Natural killer cell treated with Interleukin-12 subunit alpha and Interleukin-12 subunit beta and Interleukin-15 and Interleukin-18, amount 100 ng/mL, for 72 hours (primary cell): ENCODE data around the gene MARCHF9. TPM values are rescaled to one million over a fixed set of nuclear protein-coding genes. Genes with fewer than 3 reads are reported as not detected.

Experiments used
- ATAC-seq, 2 donors: fragments of 150-1000 bp; cut with Tn5 transposase in 1 of 2; sonication (Bioruptor Pico), chemical (Tn5 transposase) in 1 of 2; 2 replicates each; pipeline ENCODE4 v1.10.0; 2021
- DNase-seq: peaks from one replicate; pipeline ENCODE4 v3.0.0; 2022; ENCODE audit warnings: low spot score
- H3K27ac Mint-ChIP-seq, 2 donors: 1 replicate in 1 of 2; 2 replicates in 1 of 2; pipeline ENCODE4 v1.8.0; 2022; ENCODE audit warnings: mixed read lengths in 2 of 2, mild to moderate bottlenecking in 1 of 2, moderate library complexity in 1 of 2
- H3K27me3 Mint-ChIP-seq, 2 donors: 1 replicate in 1 of 2; 2 replicates in 1 of 2; pipeline ENCODE4 v1.8.0; 2022; ENCODE audit warnings: mixed read lengths in 2 of 2
- H3K36me3 Mint-ChIP-seq: one replicate; pipeline ENCODE4 v1.8.0; 2022; ENCODE audit warnings: mixed read lengths
- H3K4me1 Mint-ChIP-seq, 2 donors: 1 replicate in 1 of 2; 2 replicates in 1 of 2; pipeline ENCODE4 v1.8.0; 2022; ENCODE audit warnings: low read depth in 2 of 2, mixed read lengths in 2 of 2, mild to moderate bottlenecking in 1 of 2
- H3K4me3 Mint-ChIP-seq: one replicate; pipeline ENCODE4 v1.8.0; 2022; ENCODE audit warnings: mixed read lengths
- H3K9me3 Mint-ChIP-seq: 2 replicates; pipeline ENCODE4 v1.8.0; 2022; ENCODE audit warnings: mixed read lengths
- total RNA-seq, 2 donors: library from RNA; stranded (reverse); gene quantifications; one replicate each; pipeline ENCODE4 v1.2.3, GENCODE V29; 2022

Gene MARCHF9
- total RNA-seq, 2 donors from 2014 or later, result 15.8 to 17.0 TPM

GRCh38 chr12:57750561-57751431 is 4.1 kb upstream of the MARCHF9 start:
- Mint-ChIP-seq H3K27ac (peak overlapping the region; percentile 88 to 90), H3K36me3 (peaks cover 27% of the 10 kb centered on the region), H3K27me3 (no peaks in the 10 kb centered on the region), H3K4me3 (peak overlapping the region; percentile 94), H3K9me3 (no peaks in the 10 kb centered on the region), H3K4me1 (peaks cover 51 to 53% of the 10 kb centered on the region in 2 donors)
- ATAC-seq (no peak), DNase-seq (no peak)

GRCh38 chr12:57751432-57751787 is 3.5 kb upstream of the MARCHF9 start:
- peaks cover 24% of the 10 kb centered on the region for H3K36me3 Mint-ChIP-seq
- H3K4me1 Mint-ChIP-seq, result peaks cover 50 to 51% of the 10 kb centered on the region in 2 donors
- no peaks in the 10 kb centered on the region for H3K27me3 Mint-ChIP-seq
- ATAC-seq (no peak), DNase-seq (no peak)
- H3K27ac Mint-ChIP-seq, result peak overlapping the region; percentile 88 to 90
- H3K9me3 Mint-ChIP-seq, result no peaks in the 10 kb centered on the region
- H3K4me3 Mint-ChIP-seq, result peak overlapping the region; percentile 94

GRCh38 chr12:57751788-57752667 is 2.9 kb upstream of the MARCHF9 start, which contains the start of gene CDK4:
CDK4 (minus strand) TSS chr12:57752310; CDS start chr12:57751717, 593 bp downstream.
- ATAC-seq (peak; percentile 89 to 93), DNase-seq (peak; percentile 99)
- Mint-ChIP-seq H3K27ac (peak within 1 kb of the TSS; percentile 88 to 90), H3K36me3 (peaks cover 23% of the 10 kb centered on the region), H3K4me1 (peaks cover 54% of the 10 kb centered on the region in 2 donors), H3K27me3 (no peaks in the 10 kb centered on the region), H3K4me3 (peak within 1 kb of the TSS; percentile 94), H3K9me3 (no peaks in the 10 kb centered on the region)

- Mint-ChIP-seq H3K9me3 (no peaks in the 10 kb centered on the region), H3K27ac (peak overlapping the region; percentile 88 to 90), H3K27me3 (no peaks in the 10 kb centered on the region), H3K4me3 (peak overlapping the region; percentile 94), H3K36me3 (peaks cover 19% of the 10 kb centered on the region), H3K4me1 (peaks cover 55% of the 10 kb centered on the region in 2 donors)
- DNase-seq (no peak), ATAC-seq (no peak)
These were observed 2.3 kb upstream of the MARCHF9 start for GRCh38 chr12:57752668-57753000.

GRCh38 chr12:57753756-57754337 is 1.1 kb upstream of the MARCHF9 start:
- DNase-seq, result no peak
- peak overlapping the region; percentile 94 for H3K4me3 Mint-ChIP-seq
- peaks cover 59 to 60% of the 10 kb centered on the region in 2 donors for H3K4me1 Mint-ChIP-seq
- no peaks in the 10 kb centered on the region for H3K9me3 Mint-ChIP-seq
- H3K36me3 Mint-ChIP-seq, result peaks cover 19% of the 10 kb centered on the region
- no peaks in the 10 kb centered on the region for H3K27me3 Mint-ChIP-seq
- peak overlapping the region; percentile 88 to 90 for H3K27ac Mint-ChIP-seq
- ATAC-seq, result no peak

GRCh38 chr12:57755194-57755453 is 221 bp downstream of the MARCHF9 start:
- H3K9me3 Mint-ChIP-seq, result no peaks in the 10 kb centered on the region
- DNase-seq, result no peak
- H3K4me3 Mint-ChIP-seq, result no peak overlapping the region
- peaks cover 14% of the 10 kb centered on the region for H3K36me3 Mint-ChIP-seq
- ATAC-seq, result no peak
- H3K27ac Mint-ChIP-seq, result no peak overlapping the region
- H3K27me3 Mint-ChIP-seq, result no peaks in the 10 kb centered on the region
- H3K4me1 Mint-ChIP-seq, result peaks cover 59 to 64% of the 10 kb centered on the region in 2 donors

- DNase-seq (no peak), ATAC-seq (no peak)
- Mint-ChIP-seq H3K27me3 (no peaks in the 10 kb centered on the region), H3K4me1 (peaks cover 55 to 58% of the 10 kb centered on the region in 2 donors), H3K4me3 (peak overlapping the region; percentile 88), H3K9me3 (no peaks in the 10 kb centered on the region), H3K36me3 (peaks cover 9% of the 10 kb centered on the region), H3K27ac (peak overlapping the region; percentile 63 to 86)
These were observed 810 bp downstream of the MARCHF9 start for GRCh38 chr12:57755454-57756372.

GRCh38 chr12:57756406-57757341 is 1.8 kb downstream of the MARCHF9 start:
- DNase-seq, result peak; percentile 76
- H3K9me3 Mint-ChIP-seq, result no peaks in the 10 kb centered on the region

GRCh38 chr12:57757771-57758170 is 2.9 kb downstream of the MARCHF9 start:
- ATAC-seq, result no peak
- peaks cover 38 to 50% of the 10 kb centered on the region in 2 donors for H3K4me1 Mint-ChIP-seq

More at GRCh38 chr12:57756406-57757341, 1.8 kb downstream of the MARCHF9 start:
- peak overlapping the region; percentile 63 to 86 for H3K27ac Mint-ChIP-seq
- H3K27me3 Mint-ChIP-seq, result no peaks in the 10 kb centered on the region
- peaks cover 3% of the 10 kb centered on the region for H3K36me3 Mint-ChIP-seq
- ATAC-seq, result peak in 1 of 2 donors; percentile 31
- peak overlapping the region; percentile 88 for H3K4me3 Mint-ChIP-seq
- H3K4me1 Mint-ChIP-seq, result peaks cover 45 to 56% of the 10 kb centered on the region in 2 donors

GRCh38 chr12:57758552-57759359 is 3.9 kb downstream of the MARCHF9 start:
- no peaks in the 10 kb centered on the region for H3K36me3 Mint-ChIP-seq
- H3K4me1 Mint-ChIP-seq, result peaks cover 28 to 44% of the 10 kb centered on the region in 2 donors
- no peak for ATAC-seq
- DNase-seq, result peak; percentile 46
- peaks cover 3 to 5% of the 10 kb centered on the region in 2 donors for H3K27me3 Mint-ChIP-seq
- H3K9me3 Mint-ChIP-seq, result no peaks in the 10 kb centered on the region
- H3K4me3 Mint-ChIP-seq, result no peak overlapping the region
- no peak overlapping the region for H3K27ac Mint-ChIP-seq

More at GRCh38 chr12:57757771-57758170, 2.9 kb downstream of the MARCHF9 start:
- DNase-seq, result no peak
- no peak overlapping the region for H3K27ac Mint-ChIP-seq
- H3K27me3 Mint-ChIP-seq, result no peaks in the 10 kb centered on the region
- H3K9me3 Mint-ChIP-seq, result no peaks in the 10 kb centered on the region
- no peak overlapping the region for H3K4me3 Mint-ChIP-seq
- H3K36me3 Mint-ChIP-seq, result no peaks in the 10 kb centered on the region

GRCh38 chr12:57759360-57759980 is 4.6 kb downstream of the MARCHF9 start:
- Mint-ChIP-seq H3K4me3 (no peak overlapping the region), H3K9me3 (no peaks in the 10 kb centered on the region), H3K4me1 (peaks cover 27 to 42% of the 10 kb centered on the region in 2 donors), H3K27me3 (peaks cover 8 to 12% of the 10 kb centered on the region in 2 donors), H3K27ac (no peak overlapping the region), H3K36me3 (no peaks in the 10 kb centered on the region)
- DNase-seq, result peak; percentile 29
- no peak for ATAC-seq
